ENCODE measurements around the gene NR2C2. TPM values are rescaled to one million over a fixed set of nuclear protein-coding genes. Genes with fewer than 3 reads are reported as not detected.

Gene NR2C2
- total and polyA plus RNA-seq, 2 of the 13 experiments (the other 11 are each of a cell fraction or from before 2014, with no cell fraction given) = 7.8 to 11.8 TPM

DNA sequence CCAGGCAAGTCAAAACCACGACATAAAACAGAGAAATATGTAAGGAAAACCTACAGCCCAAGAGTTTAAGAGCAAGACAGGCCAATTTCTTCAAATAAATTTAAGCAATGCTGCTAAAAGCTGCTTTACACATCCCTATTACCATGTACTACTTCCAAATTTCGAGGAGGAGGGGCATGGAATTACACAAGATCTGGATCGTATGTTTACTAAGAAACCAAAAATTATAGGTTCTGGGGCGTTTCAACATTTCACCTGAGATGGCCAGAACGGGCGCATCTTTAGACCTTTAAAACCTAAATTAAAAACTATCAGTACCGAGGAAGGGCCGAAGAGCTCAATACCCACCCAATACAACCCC is 664 bp upstream of the NR2C2 start (continued):
- TF ChIP-seq, protein P1, sequence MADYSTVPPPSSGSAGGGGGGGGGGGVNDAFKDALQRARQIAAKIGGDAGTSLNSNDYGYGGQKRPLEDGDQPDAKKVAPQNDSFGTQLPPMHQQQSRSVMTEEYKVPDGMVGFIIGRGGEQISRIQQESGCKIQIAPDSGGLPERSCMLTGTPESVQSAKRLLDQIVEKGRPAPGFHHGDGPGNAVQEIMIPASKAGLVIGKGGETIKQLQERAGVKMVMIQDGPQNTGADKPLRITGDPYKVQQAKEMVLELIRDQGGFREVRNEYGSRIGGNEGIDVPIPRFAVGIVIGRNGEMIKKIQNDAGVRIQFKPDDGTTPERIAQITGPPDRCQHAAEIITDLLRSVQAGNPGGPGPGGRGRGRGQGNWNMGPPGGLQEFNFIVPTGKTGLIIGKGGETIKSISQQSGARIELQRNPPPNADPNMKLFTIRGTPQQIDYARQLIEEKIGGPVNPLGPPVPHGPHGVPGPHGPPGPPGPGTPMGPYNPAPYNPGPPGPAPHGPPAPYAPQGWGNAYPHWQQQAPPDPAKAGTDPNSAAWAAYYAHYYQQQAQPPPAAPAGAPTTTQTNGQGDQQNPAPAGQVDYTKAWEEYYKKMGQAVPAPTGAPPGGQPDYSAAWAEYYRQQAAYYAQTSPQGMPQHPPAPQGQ (CRISPR knock-in tag; IDR thresholded peaks at IDR 0.05; ENCODE audit: borderline replicate concordance) = no peak
- TF ChIP-seq ZBTB7B (CRISPR knock-in tag; IDR thresholded peaks at IDR 0.05) (no peak), SP1 (IDR thresholded peaks at IDR 0.05) (no peak), SP1 (CRISPR knock-in tag; IDR thresholded peaks at IDR 0.05) (no peak)

DNA sequence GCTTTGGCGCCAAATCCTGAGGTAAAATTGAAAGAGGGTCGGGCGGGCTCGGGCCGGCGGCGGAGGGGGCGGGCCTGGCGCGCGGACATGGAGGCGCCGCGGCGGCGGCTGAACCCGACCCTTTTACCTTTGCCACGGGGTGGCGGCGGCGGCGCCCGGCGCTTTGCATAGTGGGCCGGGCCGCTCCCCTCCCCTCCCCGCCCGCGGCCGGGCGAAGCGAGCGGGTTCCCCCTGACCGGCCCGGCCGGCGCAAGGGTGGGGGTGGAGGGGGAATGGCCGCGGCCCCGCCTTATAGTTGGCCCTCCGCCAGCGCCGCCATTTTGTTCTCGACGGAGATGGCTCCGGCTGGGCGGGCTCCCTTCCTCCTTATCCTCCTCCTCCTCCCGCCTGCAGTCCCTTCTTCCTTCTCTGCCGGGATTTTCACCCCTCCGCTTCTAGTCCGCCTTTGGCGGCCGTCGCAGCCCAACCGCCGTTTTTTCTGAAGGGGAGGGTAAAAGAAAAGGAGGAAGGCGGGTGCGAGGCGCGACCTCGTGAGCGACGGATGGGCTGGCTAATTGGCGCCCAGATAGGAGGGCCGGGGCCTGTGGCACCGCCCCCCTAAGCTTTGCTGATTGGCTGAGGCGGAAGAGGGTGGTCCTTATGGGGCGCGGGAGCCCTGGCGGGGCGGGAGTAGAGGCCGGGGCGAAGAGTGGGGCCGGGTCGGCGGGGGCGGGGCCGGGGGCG is 664 bp downstream of the NR2C2 start:
- ATAC-seq = peak; percentile 96
- BruUV-seq (replicated peaks) = no TSS peak
- in situ Hi-C loops (cut with HindIII; ENCODE audit: extremely low pct_ligation_motif_present, low pct_unique_long_range_greater_than_20kb) (no loop called here), intact Hi-C loops (cut with micrococcal nuclease; ENCODE audit: unreplicated experiment) (loop anchor here (10.0 kb wide), 1 partner anchor 257 kb away; the partner anchor contains the start of gene CAPN7)
- Histone ChIP-seq H3K4me1 (ENCODE audit: insufficient read depth, low read length) (peaks cover 50% of the 10 kb centered on the region), H3K4me3 (replicated peaks in 1 of 3; ENCODE audit: insufficient read depth in 1 of 3, low read depth in 2 of 3, low read length in 3 of 3) (peak overlapping the region; percentile 79 to 97 (median 95); a peak in 5 of 6 replicates), H3K36me3 (replicated peaks in 1 of 2; ENCODE audit: control insufficient read depth in 1 of 2, insufficient read depth in 2 of 2, low read length in 2 of 2) (peaks cover 4 to 28% of the 10 kb centered on the region in 2 experiments; a peak in 4 of 5 replicates), H3K27me3 (ENCODE audit: control insufficient read depth in 1 of 2, insufficient read depth in 2 of 2, low read length in 2 of 2) (no peaks in the 10 kb centered on the region), H4K20me1 (ENCODE audit: insufficient read depth, low read length) (peaks cover 9% of the 10 kb centered on the region), H2AFZ (ENCODE audit: low read length) (no peak overlapping the region), H3K27ac (ENCODE audit: extremely low read length, insufficient read depth, low read length) (peak overlapping the region; percentile 91), H3K9ac (ENCODE audit: insufficient read depth, low read depth, low read length) (peak overlapping the region; percentile 94), H3K4me2 (ENCODE audit: low read depth, low read length) (no peak overlapping the region; the same call in 1 of the 2 replicates), H3K79me2 (ENCODE audit: insufficient read depth, low read length) (peaks cover 64% of the 10 kb centered on the region), H3K9me3 (ENCODE audit: low read length) (no peaks in the 10 kb centered on the region)
- CTCF ChIA-PET (ENCODE audit: low intra/inter-chr PET ratio, low total read pairs) = no interaction called here
- 2% methylated on average over 36 of the region's 79 CpGs for WGBS (ENCODE audit: low lambda C conversion rate)
- POLR2A ChIA-PET = interaction anchor here (0.6 to 1.5 kb wide), 6 partner anchors 11 to 297 kb away, joined by 3 to 8 read pairs (median 3); partner anchors contain the start of genes CCDC174, MRPS25 and RBSN
- FAIRE-seq = no peak
- peak; percentile 89 for DNase-seq (ENCODE audit: low spot score)
- TF ChIP-seq GPN1 (CRISPR knock-in tag; IDR thresholded peaks at IDR 0.05; ENCODE audit: borderline replicate concordance) = no peak
- peak; percentile 52; the same call in 1 of the 2 replicates for TF ChIP-seq ZNF446 (CRISPR knock-in tag; IDR thresholded peaks at IDR 0.05)
- peak; percentile 70 for TF ChIP-seq HNRNPLL (IDR thresholded peaks at IDR 0.05; ENCODE audit: low read depth, low read length, poor library complexity, severe bottlenecking)
- TF ChIP-seq ZNF407 (CRISPR knock-in tag; IDR thresholded peaks at IDR 0.05; ENCODE audit: not compliant biosample characterization) = no peak
- no peak for TF ChIP-seq FOXM1 (CRISPR knock-in tag; IDR thresholded peaks at IDR 0.05)
- TF ChIP-seq POLR2G (IDR thresholded peaks at IDR 0.05; ENCODE audit: low read depth, low read length) = peak; percentile 73; the same call in 1 of the 2 replicates
- TF ChIP-seq ZBTB7B (CRISPR knock-in tag; IDR thresholded peaks at IDR 0.05) = no peak
- no peak for TF ChIP-seq CREB3 (CRISPR knock-in tag; IDR thresholded peaks at IDR 0.05)
